Activated CD8-positive, alpha-beta T cell treated with anti-CD3 and anti-CD28 coated beads, Interleukin-2, amount 10 ng/mL, durations not matched to agents 7 days and 5 days (primary cell): ENCODE data around the gene TUBA4B. TPM values are rescaled to one million over a fixed set of nuclear protein-coding genes. Genes with fewer than 3 reads are reported as not detected.

Source experiments
- ATAC-seq: fragments of 150-1000 bp; cut with Tn5 transposase; one replicate; pipeline ENCODE4 v1.10.0; 2021; ENCODE audit warnings: moderate library complexity
- CTCF ChIA-PET: fragments of 350-600 bp; sonication (Branson Sonifier 250); formaldehyde crosslinking; loops from one replicate; lab custom pipeline; 2021; ENCODE audit warnings: antibody characterized with exemption; lab: Charles Lee
- POLR2A ChIA-PET: fragments of 350-600 bp; sonication (Branson Sonifier 250); formaldehyde crosslinking; loops from one replicate; lab custom pipeline; 2021; ENCODE audit warnings: antibody characterized with exemption; lab: Charles Lee
- DNase-seq: peaks from one replicate; pipeline ENCODE4 v3.0.0-alpha.2; 2020
- H3K27ac Mint-ChIP-seq: one replicate; pipeline ENCODE4 v1.8.0; 2021; ENCODE audit warnings: mild to moderate bottlenecking, mixed read lengths
- H3K27me3 Mint-ChIP-seq: one replicate; pipeline ENCODE4 v1.8.0; 2021; ENCODE audit warnings: low read depth, mixed read lengths
- H3K36me3 Mint-ChIP-seq: one replicate; pipeline ENCODE4 v1.8.0; 2021; ENCODE audit warnings: low read depth, mixed read lengths
- H3K4me1 Mint-ChIP-seq: one replicate; pipeline ENCODE4 v1.8.0; 2021; ENCODE audit warnings: low read depth, mixed read lengths
- H3K4me3 Mint-ChIP-seq: one replicate; pipeline ENCODE4 v1.8.0; 2021; ENCODE audit warnings: mild to moderate bottlenecking, mixed read lengths
- H3K9me3 Mint-ChIP-seq: one replicate; pipeline ENCODE4 v1.8.0; 2022; ENCODE audit warnings: mixed read lengths; ENCODE audit not compliant: insufficient read depth
- total RNA-seq, 2 experiments: library from RNA; stranded (reverse); gene quantifications; one replicate each; pipeline ENCODE4 v1.2.3, GENCODE V29; 2021

TUBA4B gene
- total RNA-seq, 2 experiments from 2014 or later, result not detected

GRCh38 chr2:219277703-219278654 lies 24.9 kb downstream of the TUBA4B start:
- Mint-ChIP-seq H3K4me1 (peaks cover 39% of the 10 kb centered on the region), H3K27ac (peak overlapping the region; percentile 98), H3K9me3 (no peaks in the 10 kb centered on the region), H3K27me3 (no peaks in the 10 kb centered on the region), H3K4me3 (peak overlapping the region; percentile 93), H3K36me3 (peaks cover 20% of the 10 kb centered on the region)
- DNase-seq (peak; percentile 79), ATAC-seq (peak; percentile 21)
- CTCF ChIA-PET, result interaction anchor here (0.7 to 13.6 kb wide), 22 partner anchors 9 to 121 kb away, joined by 3 to 239 read pairs (median 7); partner anchors contain the start of genes GLB1L, PTPRN, SLC23A3 and STK16
- POLR2A ChIA-PET, result interaction anchor here (0.6 to 3.0 kb wide), 13 partner anchors 17 to 117 kb away, joined by 3 to 42 read pairs (median 10); partner anchors contain the start of genes ANKZF1, ATG9A, CNPPD1 and GLB1L

- ChIA-PET CTCF (interaction anchor here (0.6 to 13.6 kb wide), 20 partner anchors 10 to 403 kb away, joined by 3 to 239 read pairs (median 8); partner anchors contain the start of genes CNPPD1, GLB1L, PTPRN and SLC23A3), POLR2A (interaction anchor here (0.6 to 3.0 kb wide), 14 partner anchors 9 to 381 kb away, joined by 3 to 42 read pairs (median 8); partner anchors contain the start of genes ANKZF1, ATG9A, CNPPD1 and GLB1L)
- DNase-seq, result no peak
- Mint-ChIP-seq H3K4me3 (peak overlapping the region; percentile 93), H3K4me1 (peaks cover 42% of the 10 kb centered on the region), H3K36me3 (peaks cover 25% of the 10 kb centered on the region), H3K27ac (peak overlapping the region; percentile 98), H3K9me3 (no peaks in the 10 kb centered on the region), H3K27me3 (no peaks in the 10 kb centered on the region)
- ATAC-seq, result no peak
Observed at GRCh38 chr2:219278655-219279150, 25.7 kb downstream of the TUBA4B start.

GRCh38 chr2:219279151-219279915 lies 26.3 kb downstream of the TUBA4B start, which contains the start of gene DNAJB2:
Gene DNAJB2 (plus strand): TSS chr2:219279366. CDS start chr2:219279834, 468 bp downstream.
- ChIA-PET POLR2A (interaction anchor here (0.6 to 3.0 kb wide), 14 partner anchors 9 to 382 kb away, joined by 3 to 42 read pairs (median 8); partner anchors contain the start of genes ANKZF1, ATG9A, CNPPD1 and GLB1L), CTCF (interaction anchor here (0.6 to 13.6 kb wide), 17 partner anchors 11 to 403 kb away, joined by 3 to 239 read pairs (median 7); partner anchors contain the start of genes CNPPD1, GLB1L, PTPRN and SLC23A3)
- Mint-ChIP-seq H3K36me3 (peaks cover 27% of the 10 kb centered on the region), H3K27me3 (no peaks in the 10 kb centered on the region), H3K9me3 (no peaks in the 10 kb centered on the region), H3K4me1 (peaks cover 42% of the 10 kb centered on the region), H3K27ac (peak within 1 kb of the TSS; percentile 98), H3K4me3 (peak within 1 kb of the TSS; percentile 93)
- peak; percentile 92 for ATAC-seq
- DNase-seq, result peak; percentile 99

- POLR2A ChIA-PET, result interaction anchor here (0.7 to 3.0 kb wide), 12 partner anchors 14 to 382 kb away, joined by 3 to 42 read pairs (median 9); partner anchors contain the start of genes ANKZF1, ATG9A, CNPPD1 and GLB1L
- no peaks in the 10 kb centered on the region for H3K9me3 Mint-ChIP-seq
- ATAC-seq (no peak), DNase-seq (no peak)
- H3K27ac Mint-ChIP-seq, result peak overlapping the region; percentile 98
- H3K4me1 Mint-ChIP-seq, result peaks cover 42% of the 10 kb centered on the region
- CTCF ChIA-PET, result interaction anchor here (1.1 to 13.6 kb wide), 6 partner anchors 13 to 120 kb away, joined by 3 to 239 read pairs (median 8); no protein-coding TSS in a partner anchor
- H3K4me3 Mint-ChIP-seq, result peak overlapping the region; percentile 93
- no peaks in the 10 kb centered on the region for H3K27me3 Mint-ChIP-seq
- H3K36me3 Mint-ChIP-seq, result peaks cover 27% of the 10 kb centered on the region
Observed at GRCh38 chr2:219279916-219280516, 27.0 kb downstream of the TUBA4B start.

GRCh38 chr2:219280651-219281050 lies 27.6 kb downstream of the TUBA4B start:
- Mint-ChIP-seq H3K27me3 (no peaks in the 10 kb centered on the region), H3K4me3 (peak overlapping the region; percentile 93), H3K9me3 (no peaks in the 10 kb centered on the region), H3K36me3 (peaks cover 28% of the 10 kb centered on the region), H3K4me1 (peaks cover 42% of the 10 kb centered on the region), H3K27ac (peak overlapping the region; percentile 66)
- ChIA-PET CTCF (interaction anchor here (1.1 to 13.6 kb wide), 5 partner anchors 12 to 121 kb away, joined by 3 to 239 read pairs (median 12); no protein-coding TSS in a partner anchor), POLR2A (interaction anchor here (1.2 to 3.0 kb wide), 2 partner anchors 13 to 27 kb away, joined by 5 to 42 read pairs; partner anchors contain the start of genes TUBA4A and TUBA4B)
- ATAC-seq (no peak), DNase-seq (no peak)

- H3K4me3 Mint-ChIP-seq, result no peak overlapping the region
- ChIA-PET POLR2A (interaction anchor here (0.9 to 1.2 kb wide), 2 partner anchors 12 to 52 kb away, joined by 5 read pairs; partner anchors contain the start of genes ANKZF1 and ATG9A), CTCF (interaction anchor here (0.6 to 13.6 kb wide), 3 partner anchors 12 to 36 kb away, joined by 3 to 239 read pairs (median 3); partner anchors contain the start of gene STK16)
- no peak for DNase-seq
- no peaks in the 10 kb centered on the region for H3K27me3 Mint-ChIP-seq
- no peaks in the 10 kb centered on the region for H3K9me3 Mint-ChIP-seq
- H3K4me1 Mint-ChIP-seq, result peaks cover 42% of the 10 kb centered on the region
- ATAC-seq, result no peak
- H3K36me3 Mint-ChIP-seq, result peaks cover 28% of the 10 kb centered on the region
- peak overlapping the region; percentile 55 for H3K27ac Mint-ChIP-seq
Observed at GRCh38 chr2:219281588-219281987, 28.5 kb downstream of the TUBA4B start.

- ChIA-PET CTCF (interaction anchor here (0.6 to 13.6 kb wide), 2 partner anchors 11 to 27 kb away, joined by 3 to 239 read pairs; no protein-coding TSS in a partner anchor), POLR2A (interaction anchor here (0.9 kb wide), 1 partner anchor 53 kb away, joined by 5 read pairs; the partner anchor contains the start of genes ANKZF1 and ATG9A)
- DNase-seq (no peak), ATAC-seq (no peak)
- H3K9me3 Mint-ChIP-seq, result no peaks in the 10 kb centered on the region
- H3K27ac Mint-ChIP-seq, result no peak overlapping the region
- H3K4me1 Mint-ChIP-seq, result peaks cover 40% of the 10 kb centered on the region
- H3K27me3 Mint-ChIP-seq, result no peaks in the 10 kb centered on the region
- H3K36me3 Mint-ChIP-seq, result peaks cover 28% of the 10 kb centered on the region
- no peak overlapping the region for H3K4me3 Mint-ChIP-seq
Observed at GRCh38 chr2:219282375-219282774, 29.3 kb downstream of the TUBA4B start.

- H3K4me1 Mint-ChIP-seq, result peaks cover 33% of the 10 kb centered on the region
- H3K36me3 Mint-ChIP-seq, result peaks cover 28% of the 10 kb centered on the region
- H3K27me3 Mint-ChIP-seq, result no peaks in the 10 kb centered on the region
- ATAC-seq (no peak), DNase-seq (no peak)
- H3K27ac Mint-ChIP-seq, result peak overlapping the region; percentile 8
- ChIA-PET POLR2A (no interaction called here), CTCF (interaction anchor here (13.6 kb wide), 1 partner anchor 10 kb away, joined by 239 read pairs; no protein-coding TSS in a partner anchor)
- H3K9me3 Mint-ChIP-seq, result no peaks in the 10 kb centered on the region
- H3K4me3 Mint-ChIP-seq, result no peak overlapping the region
Observed at GRCh38 chr2:219282943-219283581, 30.0 kb downstream of the TUBA4B start.

GRCh38 chr2:219284501-219285372 lies 31.7 kb downstream of the TUBA4B start:
- ATAC-seq (no peak), DNase-seq (no peak)
- ChIA-PET POLR2A (interaction anchor here (0.6 to 1.7 kb wide), 3 partner anchors 10 to 35 kb away, joined by 3 to 5 read pairs (median 3); partner anchors contain the start of gene TUBA4B), CTCF (interaction anchor here (1.2 to 13.6 kb wide), 2 partner anchors 8 to 103 kb away, joined by 3 to 239 read pairs; partner anchors contain the start of gene DNPEP)
- Mint-ChIP-seq H3K4me3 (no peak overlapping the region), H3K27ac (no peak overlapping the region), H3K27me3 (no peaks in the 10 kb centered on the region), H3K4me1 (peaks cover 21% of the 10 kb centered on the region), H3K9me3 (no peaks in the 10 kb centered on the region), H3K36me3 (peaks cover 28% of the 10 kb centered on the region)
